ENCODE measurements around the gene NOTCH4.
A peak's percentile ranks its signal among the peaks of the same experiment; 100 is the strongest.
"Not testable (repeated sequence)": the region's sequence is repeated elsewhere in the genome, so short reads cannot be mapped to it uniquely, and the experiment has no call there.

The NOTCH4 gene

GRCh38 chr6:32195652-32195901 is 28.3 kb downstream of the NOTCH4 start:
- in situ Hi-C loops (cut with MboI; ENCODE audit: low sequenced_read_pairs): no loop called here
- peak overlapping the region; percentile 49 for H3K4me3 ChIP-seq
- no peaks in the 10 kb centered on the region for H3K9me3 ChIP-seq
- no peaks in the 10 kb centered on the region for H3K27me3 ChIP-seq (ENCODE audit: low read depth)
- DNase-seq (ENCODE audit: low spot score in 2 of 2): peak; percentile 99 to 100
- no peaks in the 10 kb centered on the region for H3K36me3 ChIP-seq (replicated peaks)
- H3K4me1 ChIP-seq: peaks cover 12% of the 10 kb centered on the region

- H3K4me1 ChIP-seq: peaks cover 14% of the 10 kb centered on the region
These were observed 28.8 kb downstream of the NOTCH4 start for GRCh38 chr6:32194825-32195651.

GRCh38 chr6:32194388-32194787 is 29.5 kb downstream of the NOTCH4 start:
- Histone ChIP-seq H3K27me3 (ENCODE audit: low read depth) (no peaks in the 10 kb centered on the region), H3K4me3 (no peak overlapping the region), H3K4me1 (peaks cover 14% of the 10 kb centered on the region), H3K36me3 (replicated peaks) (no peaks in the 10 kb centered on the region), H3K9me3 (no peaks in the 10 kb centered on the region)
- DNase-seq (ENCODE audit: low spot score in 2 of 2): no peak
- in situ Hi-C loops (cut with MboI; ENCODE audit: low sequenced_read_pairs): no loop called here

More at GRCh38 chr6:32194825-32195651, 28.8 kb downstream of the NOTCH4 start:
- Histone ChIP-seq H3K4me3 (peak overlapping the region; percentile 28), H3K36me3 (replicated peaks) (no peaks in the 10 kb centered on the region), H3K27me3 (ENCODE audit: low read depth) (no peaks in the 10 kb centered on the region), H3K9me3 (no peaks in the 10 kb centered on the region)
- peak; percentile 34 to 53 for DNase-seq (ENCODE audit: low spot score in 2 of 2)
- in situ Hi-C loops (cut with MboI; ENCODE audit: low sequenced_read_pairs): no loop called here

- H3K4me1 ChIP-seq: peaks cover 17% of the 10 kb centered on the region
- H3K36me3 ChIP-seq (replicated peaks); H3K4me3 ChIP-seq; in situ Hi-C loops (cut with MboI; ENCODE audit: low sequenced_read_pairs); H3K27me3 ChIP-seq (ENCODE audit: low read depth); H3K9me3 ChIP-seq; DNase-seq (ENCODE audit: low spot score in 2 of 2): not testable (repeated sequence)
These were observed 30.8 kb downstream of the NOTCH4 start for GRCh38 chr6:32193096-32193495.

GRCh38 chr6:32192608-32193039 is 31.2 kb downstream of the NOTCH4 start, which contains the start of gene GPSM3:
TSS of gene GPSM3 (minus strand) at chr6:32192643. CDS start at chr6:32192513, 130 bp downstream.
- peak in 1 of 2 experiments; percentile 40 for DNase-seq (ENCODE audit: low spot score in 2 of 2)
- peaks cover 10% of the 10 kb centered on the region for H3K36me3 ChIP-seq (replicated peaks)
- H3K9me3 ChIP-seq: no peaks in the 10 kb centered on the region
- H3K4me1 ChIP-seq: peaks cover 17% of the 10 kb centered on the region
- H3K27me3 ChIP-seq (ENCODE audit: low read depth): no peaks in the 10 kb centered on the region
- H3K4me3 ChIP-seq: no peak within 1 kb of the TSS
- in situ Hi-C loops (cut with MboI; ENCODE audit: low sequenced_read_pairs): no loop called here

GRCh38 chr6:32191696-32192607 is 31.9 kb downstream of the NOTCH4 start:
- Histone ChIP-seq H3K4me3 (no peak overlapping the region), H3K27me3 (ENCODE audit: low read depth) (no peaks in the 10 kb centered on the region), H3K9me3 (no peaks in the 10 kb centered on the region), H3K36me3 (replicated peaks) (peaks cover 16% of the 10 kb centered on the region), H3K4me1 (peaks cover 17% of the 10 kb centered on the region)
- in situ Hi-C loops (cut with MboI; ENCODE audit: low sequenced_read_pairs): no loop called here
- no peak for DNase-seq (ENCODE audit: low spot score in 2 of 2)

- H3K36me3 ChIP-seq (replicated peaks): peaks cover 25% of the 10 kb centered on the region
- H3K4me3 ChIP-seq: no peak overlapping the region
- in situ Hi-C loops (cut with MboI; ENCODE audit: low sequenced_read_pairs): no loop called here
- no peak for DNase-seq (ENCODE audit: low spot score in 2 of 2)
- no peaks in the 10 kb centered on the region for H3K27me3 ChIP-seq (ENCODE audit: low read depth)
- H3K4me1 ChIP-seq: peaks cover 10% of the 10 kb centered on the region; the same call in 1 of the 2 replicates
- no peaks in the 10 kb centered on the region for H3K9me3 ChIP-seq
These were observed 32.8 kb downstream of the NOTCH4 start for GRCh38 chr6:32190911-32191677.

- Histone ChIP-seq H3K4me3 (peak within 1 kb of the TSS; percentile 52), H3K36me3 (replicated peaks) (peaks cover 27% of the 10 kb centered on the region), H3K27me3 (ENCODE audit: low read depth) (no peaks in the 10 kb centered on the region), H3K4me1 (peaks cover 10% of the 10 kb centered on the region; the same call in 1 of the 2 replicates), H3K9me3 (no peaks in the 10 kb centered on the region)
- DNase-seq (ENCODE audit: low spot score in 2 of 2): peak; percentile 92 to 96
- in situ Hi-C loops (cut with MboI; ENCODE audit: low sequenced_read_pairs): no loop called here
These were observed 33.6 kb downstream of the NOTCH4 start, which contains the start of gene PBX2 for GRCh38 chr6:32190054-32190851. TSS of gene PBX2 (minus strand) at chr6:32190202. CDS start at chr6:32189915, 287 bp downstream.

GRCh38 chr6:32189742-32190053 is 34.2 kb downstream of the NOTCH4 start:
- in situ Hi-C loops (cut with MboI; ENCODE audit: low sequenced_read_pairs): no loop called here
- H3K4me1 ChIP-seq: peaks cover 5% of the 10 kb centered on the region; the same call in 1 of the 2 replicates
- no peaks in the 10 kb centered on the region for H3K27me3 ChIP-seq (ENCODE audit: low read depth)
- no peaks in the 10 kb centered on the region for H3K9me3 ChIP-seq
- H3K4me3 ChIP-seq: peak overlapping the region; percentile 52
- peaks cover 27% of the 10 kb centered on the region for H3K36me3 ChIP-seq (replicated peaks)
- DNase-seq (ENCODE audit: low spot score in 2 of 2): no peak

- in situ Hi-C loops (cut with MboI; ENCODE audit: low sequenced_read_pairs): no loop called here
- DNase-seq (ENCODE audit: low spot score in 2 of 2): no peak
These were observed 34.7 kb downstream of the NOTCH4 start for GRCh38 chr6:32189069-32189741.

GRCh38 chr6:32188381-32189068 is 35.3 kb downstream of the NOTCH4 start:
- Histone ChIP-seq H3K4me3 (peak overlapping the region; percentile 52), H3K27me3 (ENCODE audit: low read depth) (no peaks in the 10 kb centered on the region), H3K4me1 (peaks cover 5% of the 10 kb centered on the region; the same call in 1 of the 2 replicates), H3K36me3 (replicated peaks) (peaks cover 31% of the 10 kb centered on the region), H3K9me3 (no peaks in the 10 kb centered on the region)
- no peak for DNase-seq (ENCODE audit: low spot score in 2 of 2)
- in situ Hi-C loops (cut with MboI; ENCODE audit: low sequenced_read_pairs): no loop called here

More at GRCh38 chr6:32189069-32189741, 34.7 kb downstream of the NOTCH4 start:
- Histone ChIP-seq H3K36me3 (replicated peaks) (peaks cover 30% of the 10 kb centered on the region), H3K27me3 (ENCODE audit: low read depth) (no peaks in the 10 kb centered on the region), H3K4me3 (peak overlapping the region; percentile 52), H3K4me1 (peaks cover 5% of the 10 kb centered on the region; the same call in 1 of the 2 replicates), H3K9me3 (no peaks in the 10 kb centered on the region)
